Left lung (tissue), 10 donors: Measurements from ENCODE around the gene FILIP1L. TPM values are rescaled to one million over a fixed set of nuclear protein-coding genes. Genes with fewer than 3 reads are reported as not detected.

Experiments used
- ATAC-seq: fragments of 200-7000 bp; cut with Tn5 transposase; one replicate; pipeline ENCODE4 v1.9.1; 2020; ENCODE audit warnings: moderate library complexity
- DNase-seq, 4 donors: peaks; one replicate each; pipeline ENCODE4 v3.0.0-alpha.2; 2013 to 2020
- H3K27ac ChIP-seq, 2 donors: fragments of 200-600 bp; sonication (generic) in 1 of 2; one replicate each; pipeline versions ENCODE4 v1.5.0 to v1.8.0; 2020 to 2021
- H3K27me3 ChIP-seq, 2 donors: fragments of 200-600 bp; sonication (generic) in 1 of 2; one replicate each; pipeline versions ENCODE4 v1.5.0 to v1.8.0; 2020 to 2021
- H3K36me3 ChIP-seq, 2 donors: fragments of 200-600 bp; sonication (generic) in 1 of 2; one replicate each; pipeline versions ENCODE4 v1.5.0 to v1.8.0; 2020 to 2021
- H3K4me1 ChIP-seq, 2 donors: fragments of 200-600 bp; one replicate each; pipeline ENCODE4 v1.8.0; 2021
- H3K4me3 ChIP-seq, 2 donors: fragments of 200-600 bp; sonication (generic) in 1 of 2; one replicate each; pipeline versions ENCODE4 v1.5.0 to v1.8.0; 2020 to 2021; ENCODE audit warnings: mild to moderate bottlenecking in 1 of 2
- H3K9me3 ChIP-seq, 2 donors: fragments of 200-600 bp; sonication (generic) in 1 of 2; one replicate each; pipeline versions ENCODE4 v1.5.0 to v1.8.0; 2020 to 2021
- intact Hi-C, 2 donors: fragments of 100-400 bp; cut with DNase I; formaldehyde crosslinking; loops; one replicate each; pipeline versions ENCODE4 v1.11.2 to v1.14.2; 2022
- polyA plus RNA-seq, 6 donors: library from polyadenylated mRNA; unstranded; fragments of 120-200 nt; gene quantifications; one replicate each; pipeline ENCODE4 v1.2.1, GENCODE V29; 2013; ENCODE audit not compliant: insufficient read length in 6 of 6
- total RNA-seq, 2 donors: library from RNA; stranded (reverse); fragmentation: NEBNext Ultra II Directional; extraction: Animal tissue kit (Norgen Biotek cat#: 25700); gene quantifications; one replicate each; pipeline ENCODE4 v1.2.1, GENCODE V29; 2021
- TF ChIP-seq, protein P1 (sequence below), 2 donors: fragments of 200-600 bp; sonication (generic) in 1 of 2; IDR thresholded peaks; one replicate each; pipeline versions ENCODE4 v1.5.0 to v1.8.0; 2021; ENCODE audit warnings: antibody characterized with exemption in 2 of 2
- donor health status: DM: no; HTN: yes; CAD: no.
- donor health status: DM: no; HTN: no; CAD: no.

Gene FILIP1L
- total and polyA plus RNA-seq, 8 donors = 10.6 to 68.9 (median 14.8) TPM

DNA sequence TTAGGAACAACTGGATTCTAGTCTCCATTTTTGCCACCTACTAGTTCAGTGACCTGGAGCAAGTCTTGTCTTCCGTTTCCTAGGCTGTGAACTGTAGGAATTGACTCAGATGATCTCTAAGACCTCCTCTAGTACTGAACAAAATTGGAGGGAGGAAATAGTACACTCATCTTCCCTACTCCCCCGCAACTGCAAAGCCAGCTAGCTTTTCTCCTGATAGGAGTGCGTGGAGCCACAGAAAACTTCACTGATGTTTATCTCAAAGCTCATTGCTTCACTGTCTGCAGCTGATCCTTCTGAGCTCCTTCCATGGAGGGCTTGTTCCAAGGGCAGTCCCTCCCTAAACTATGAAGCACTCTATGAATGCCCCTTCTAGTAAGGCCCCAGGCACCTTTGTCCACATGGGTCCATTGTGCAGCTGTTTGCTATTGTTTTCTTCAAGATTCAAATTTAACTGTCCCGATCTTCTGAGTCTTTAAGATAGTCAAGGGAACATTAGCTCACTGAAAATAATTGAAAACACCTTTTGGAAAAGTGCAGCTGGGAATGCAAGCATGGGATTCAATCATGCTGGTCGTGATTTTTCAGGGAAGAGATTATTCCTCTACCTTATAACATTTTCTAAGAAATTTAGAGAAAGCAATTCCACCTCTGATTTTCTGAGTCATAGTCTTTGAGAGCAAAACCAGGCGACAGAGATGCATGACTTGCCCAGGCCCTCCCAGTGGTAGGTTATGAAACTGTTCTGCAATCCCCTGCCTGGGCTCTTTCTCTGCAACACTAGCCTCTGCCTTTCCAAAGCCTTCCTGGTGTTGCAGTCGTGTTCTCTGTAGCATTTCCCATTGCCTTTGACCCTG lies 24.3 kb downstream of the FILIP1L start:
- TF ChIP-seq, protein P1, sequence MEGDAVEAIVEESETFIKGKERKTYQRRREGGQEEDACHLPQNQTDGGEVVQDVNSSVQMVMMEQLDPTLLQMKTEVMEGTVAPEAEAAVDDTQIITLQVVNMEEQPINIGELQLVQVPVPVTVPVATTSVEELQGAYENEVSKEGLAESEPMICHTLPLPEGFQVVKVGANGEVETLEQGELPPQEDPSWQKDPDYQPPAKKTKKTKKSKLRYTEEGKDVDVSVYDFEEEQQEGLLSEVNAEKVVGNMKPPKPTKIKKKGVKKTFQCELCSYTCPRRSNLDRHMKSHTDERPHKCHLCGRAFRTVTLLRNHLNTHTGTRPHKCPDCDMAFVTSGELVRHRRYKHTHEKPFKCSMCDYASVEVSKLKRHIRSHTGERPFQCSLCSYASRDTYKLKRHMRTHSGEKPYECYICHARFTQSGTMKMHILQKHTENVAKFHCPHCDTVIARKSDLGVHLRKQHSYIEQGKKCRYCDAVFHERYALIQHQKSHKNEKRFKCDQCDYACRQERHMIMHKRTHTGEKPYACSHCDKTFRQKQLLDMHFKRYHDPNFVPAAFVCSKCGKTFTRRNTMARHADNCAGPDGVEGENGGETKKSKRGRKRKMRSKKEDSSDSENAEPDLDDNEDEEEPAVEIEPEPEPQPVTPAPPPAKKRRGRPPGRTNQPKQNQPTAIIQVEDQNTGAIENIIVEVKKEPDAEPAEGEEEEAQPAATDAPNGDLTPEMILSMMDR (IDR thresholded peaks at IDR 0.05) = peak; percentile 42 to 46

DNA sequence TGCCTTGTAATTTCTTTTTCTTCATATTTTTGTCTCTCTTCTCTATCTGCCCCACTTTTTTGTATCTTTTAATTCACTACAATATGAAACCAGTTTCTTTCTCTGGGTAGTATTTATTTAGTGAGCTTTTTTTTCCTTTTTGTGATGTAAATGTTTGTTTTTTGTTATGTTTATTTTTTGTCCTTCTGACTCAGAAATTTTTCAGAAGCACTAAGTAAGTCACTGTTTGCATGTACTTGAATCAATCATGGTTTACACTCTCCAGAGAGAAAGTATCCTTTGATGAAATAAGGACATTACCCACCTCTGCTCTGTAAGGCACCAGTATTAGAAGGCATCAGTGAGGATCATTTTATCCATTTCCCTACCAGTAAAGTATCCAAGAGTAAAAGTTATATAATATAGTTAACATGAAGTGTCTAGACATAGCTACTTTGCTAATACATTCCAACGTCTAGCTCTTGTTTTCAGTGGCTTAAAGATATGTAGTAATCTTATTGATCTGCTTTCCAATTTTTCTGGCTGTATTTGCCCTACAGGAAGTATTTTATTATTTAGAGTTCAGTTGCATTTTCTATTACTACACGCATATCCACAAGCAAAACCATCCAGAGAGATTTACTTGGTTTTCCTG lies 25.4 kb downstream of the FILIP1L start:
- DNase-seq (no peak), ATAC-seq (peak; percentile 57)
- no peaks in the 10 kb centered on the region for H3K36me3 ChIP-seq
- no peaks in the 10 kb centered on the region for H3K9me3 ChIP-seq
- H3K27ac ChIP-seq = no peak overlapping the region
- TF ChIP-seq, protein P1 (IDR thresholded peaks at IDR 0.05) = no peak
- peaks cover 0 to 17% of the 10 kb centered on the region in 2 donors for H3K4me1 ChIP-seq
- no peaks in the 10 kb centered on the region for H3K27me3 ChIP-seq
- intact Hi-C loops = no loop called here
- no peak overlapping the region for H3K4me3 ChIP-seq

More for the DNA sequence above, 24.3 kb downstream of the FILIP1L start:
- peak overlapping the region in 1 of 2 donors; percentile 45 for H3K27ac ChIP-seq
- no peaks in the 10 kb centered on the region for H3K27me3 ChIP-seq
- H3K36me3 ChIP-seq = no peaks in the 10 kb centered on the region
- H3K4me3 ChIP-seq = no peak overlapping the region
- no peaks in the 10 kb centered on the region for H3K9me3 ChIP-seq
- ATAC-seq = peak; percentile 76
- intact Hi-C loops = no loop called here
- DNase-seq = no peak
- H3K4me1 ChIP-seq = peaks cover 0 to 12% of the 10 kb centered on the region in 2 donors

DNA sequence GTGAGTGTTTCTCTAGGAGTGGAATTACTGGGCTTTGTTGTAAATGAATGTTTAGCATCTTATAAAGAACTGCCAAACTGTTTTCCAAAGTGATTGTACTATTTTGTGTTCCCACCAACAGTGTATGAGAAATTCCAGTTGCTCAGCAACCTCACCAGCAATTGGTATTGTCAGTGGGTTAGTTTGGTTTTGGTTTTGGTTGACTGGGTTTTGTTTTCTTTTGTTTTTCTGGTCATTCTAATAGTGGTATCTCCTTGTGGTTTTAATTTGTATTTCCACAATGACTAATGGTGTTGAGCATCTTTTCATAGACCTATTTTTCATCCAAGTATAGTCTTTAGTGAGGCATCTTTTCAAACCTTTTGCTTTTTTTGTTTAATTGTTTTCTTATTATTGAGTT lies 27.1 kb downstream of the FILIP1L start:
- no peaks in the 10 kb centered on the region for H3K9me3 ChIP-seq
- ATAC-seq (no peak), DNase-seq (no peak)
- H3K4me1 ChIP-seq = peaks cover 0 to 19% of the 10 kb centered on the region in 2 donors
- H3K27me3 ChIP-seq = no peaks in the 10 kb centered on the region
- intact Hi-C loops = no loop called here
- peak overlapping the region in 1 of 2 donors; percentile 4 for H3K27ac ChIP-seq
- TF ChIP-seq, protein P1 (IDR thresholded peaks at IDR 0.05) = no peak
- H3K4me3 ChIP-seq = no peak overlapping the region
- no peaks in the 10 kb centered on the region for H3K36me3 ChIP-seq

DNA sequence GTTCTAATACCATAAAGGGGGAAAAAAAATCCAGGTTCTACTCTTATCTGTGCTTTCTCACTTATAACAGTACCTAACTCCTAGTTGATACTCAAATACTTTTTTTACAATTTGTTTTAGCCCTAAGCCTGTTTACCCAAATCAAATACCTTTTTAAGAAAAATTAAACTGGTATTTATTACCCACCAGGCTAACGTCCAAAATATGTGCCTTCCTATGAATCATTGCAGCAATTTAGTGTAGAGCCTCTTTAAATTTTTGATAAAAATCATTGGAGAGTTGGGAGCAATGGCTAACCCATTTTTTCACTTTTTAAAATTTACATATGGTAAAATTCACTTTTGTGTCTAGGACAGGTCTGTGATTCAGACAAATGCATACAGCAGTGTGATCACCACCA lies 27.9 kb downstream of the FILIP1L start:
- no peak overlapping the region for H3K27ac ChIP-seq
- no peaks in the 10 kb centered on the region for H3K9me3 ChIP-seq
- H3K36me3 ChIP-seq = no peaks in the 10 kb centered on the region
- H3K4me3 ChIP-seq = no peak overlapping the region
- TF ChIP-seq, protein P1 (IDR thresholded peaks at IDR 0.05) = no peak
- no peak for DNase-seq
- no peak for ATAC-seq
- intact Hi-C loops = no loop called here
- no peaks in the 10 kb centered on the region for H3K27me3 ChIP-seq
- peaks cover 0 to 19% of the 10 kb centered on the region in 2 donors for H3K4me1 ChIP-seq
